Fibroblast of peridontal ligament (primary cell): Measurements from ENCODE around the gene CDH23.
"Not testable (repeated sequence)": the region's sequence is repeated elsewhere in the genome, so short reads cannot be mapped to it uniquely, and the experiment has no call there.

Experiments used
- DNase-seq: peaks from one replicate; pipeline ENCODE4 v3.0.0-alpha.2; 2010; ENCODE audit errors: extremely low read depth

Gene CDH23

GRCh38 chr10:71582506-71583475, 186.1 kb downstream of the CDH23 start:
- no peak for DNase-seq

DNA sequence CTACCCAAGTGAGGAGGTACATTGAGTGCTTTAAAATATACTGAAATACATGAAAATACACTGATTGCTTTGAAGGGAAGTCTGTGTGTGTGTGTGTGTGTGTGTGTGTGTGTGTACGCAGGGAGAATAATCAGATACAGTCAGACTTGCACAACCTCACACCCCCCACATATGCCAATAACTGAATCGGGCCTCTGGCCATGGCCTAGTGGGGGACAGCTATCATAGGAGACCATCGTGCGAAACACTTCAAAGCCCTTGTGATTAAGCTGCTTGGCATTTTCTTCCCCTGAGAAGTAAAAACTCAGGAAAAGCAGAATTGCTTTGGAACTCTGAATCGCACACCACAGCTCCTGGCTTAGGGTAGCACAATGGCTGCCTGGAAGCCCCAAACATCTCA, 187.7 kb downstream of the CDH23 start:
- no peak for DNase-seq

DNA sequence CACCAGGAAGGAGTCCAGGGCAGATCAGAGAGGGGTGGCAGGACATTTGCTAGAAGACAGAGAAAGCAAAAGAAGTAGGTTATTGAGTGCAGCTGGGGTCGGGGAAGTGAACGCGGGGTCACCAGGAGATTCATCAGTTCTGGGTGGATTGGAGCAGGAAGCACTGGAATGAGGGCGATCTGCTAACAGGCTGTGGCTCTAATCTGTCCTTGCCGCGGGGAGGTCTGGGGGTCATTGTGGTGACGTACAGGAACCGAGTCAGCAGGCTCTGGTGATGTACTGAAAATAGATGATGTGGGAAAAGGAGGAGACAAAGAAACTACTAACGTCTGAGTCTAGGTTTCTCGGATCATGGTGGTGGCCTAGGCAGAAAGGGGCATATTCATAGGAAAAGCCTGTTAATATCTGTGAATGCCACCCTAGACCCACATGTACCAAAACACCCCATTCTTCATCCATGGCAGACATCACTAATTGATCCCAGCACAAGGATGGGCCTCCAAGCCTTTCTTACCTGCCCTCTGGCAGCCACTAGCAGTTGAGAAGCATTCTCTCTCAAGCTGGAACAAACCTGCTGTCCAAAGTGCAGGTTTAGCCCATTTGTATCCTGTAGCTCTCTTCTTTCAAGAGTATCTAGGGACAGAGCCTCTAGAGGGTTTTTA, 188.3 kb downstream of the CDH23 start:
- no peak for DNase-seq

GRCh38 chr10:71585564-71586290, 189.0 kb downstream of the CDH23 start:
- no peak for DNase-seq

DNA sequence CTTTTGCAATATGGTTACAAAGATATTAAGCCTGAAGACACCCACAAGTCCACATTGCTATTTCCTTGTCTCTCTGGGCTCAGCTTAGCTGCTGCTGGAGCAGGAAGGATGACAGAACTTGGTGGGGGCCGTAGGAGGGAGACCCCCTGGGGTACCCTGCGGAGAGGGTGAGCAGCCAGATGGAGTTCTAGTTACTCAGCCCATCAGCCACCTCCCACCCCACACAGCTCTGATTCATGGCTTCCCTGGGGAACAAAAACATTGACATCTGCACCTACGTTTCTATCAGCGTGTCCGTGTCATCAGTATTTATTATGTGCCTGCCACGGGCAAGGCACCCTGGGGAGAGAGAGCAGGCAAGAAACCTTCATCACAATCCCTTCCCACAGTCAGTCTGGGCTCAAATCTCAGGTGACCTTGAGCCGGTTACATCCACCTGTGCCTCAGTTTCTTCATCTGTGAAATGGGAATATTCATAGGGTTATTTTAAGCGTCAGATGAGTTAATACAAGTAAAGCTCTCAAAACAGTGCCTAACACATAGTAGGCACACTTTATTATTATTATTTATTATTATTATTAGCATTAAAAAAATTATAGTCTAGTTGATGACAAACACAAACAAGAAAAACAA, 191.3 kb downstream of the CDH23 start:
- no peak for DNase-seq

DNA sequence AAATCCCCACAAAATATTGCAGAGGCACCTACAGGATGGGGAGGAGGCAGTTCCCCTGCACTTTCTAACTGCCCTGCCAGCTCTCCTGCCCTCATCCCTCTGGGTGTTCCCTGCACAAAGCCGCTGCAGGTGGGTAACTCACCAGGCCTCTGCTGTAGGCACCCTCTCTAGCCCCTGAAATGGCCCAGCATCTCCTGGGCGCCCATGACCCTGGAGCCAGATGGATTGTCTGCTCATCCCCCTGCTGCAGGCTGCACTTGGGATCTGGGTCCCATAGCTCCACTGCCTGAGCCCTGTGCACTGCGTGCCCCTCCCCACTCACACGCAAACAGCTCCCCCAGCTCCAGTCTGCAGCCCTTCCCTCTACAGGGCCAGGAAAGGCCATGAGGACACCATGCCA, 192.0 kb downstream of the CDH23 start:
- DNase-seq = no peak

GRCh38 chr10:71589617-71590551, 193.2 kb downstream of the CDH23 start:
- DNase-seq = no peak

GRCh38 chr10:71590781-71591350, 194.1 kb downstream of the CDH23 start:
- no peak for DNase-seq

GRCh38 chr10:71594934-71595571, 198.3 kb downstream of the CDH23 start:
- no peak for DNase-seq

DNA sequence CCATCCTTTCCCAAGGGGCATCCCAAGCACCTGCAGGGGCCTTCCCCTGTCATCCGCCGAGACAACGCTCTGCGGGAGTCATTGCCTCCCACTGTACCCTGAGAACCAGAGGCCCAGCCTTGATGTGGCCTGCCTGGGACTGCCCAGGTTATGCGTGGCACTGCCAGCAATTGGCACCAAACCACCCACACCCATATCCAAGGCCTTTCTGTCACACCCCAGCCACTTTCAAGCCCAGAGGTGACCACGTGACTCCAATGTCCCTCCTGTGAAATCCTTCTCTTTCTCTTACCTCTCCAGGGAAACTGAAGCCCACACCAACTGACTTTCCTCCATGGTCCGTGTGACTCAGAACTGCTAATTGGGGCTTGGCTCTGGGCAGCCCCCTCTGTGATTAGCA, 198.9 kb downstream of the CDH23 start:
- no peak for DNase-seq

DNA sequence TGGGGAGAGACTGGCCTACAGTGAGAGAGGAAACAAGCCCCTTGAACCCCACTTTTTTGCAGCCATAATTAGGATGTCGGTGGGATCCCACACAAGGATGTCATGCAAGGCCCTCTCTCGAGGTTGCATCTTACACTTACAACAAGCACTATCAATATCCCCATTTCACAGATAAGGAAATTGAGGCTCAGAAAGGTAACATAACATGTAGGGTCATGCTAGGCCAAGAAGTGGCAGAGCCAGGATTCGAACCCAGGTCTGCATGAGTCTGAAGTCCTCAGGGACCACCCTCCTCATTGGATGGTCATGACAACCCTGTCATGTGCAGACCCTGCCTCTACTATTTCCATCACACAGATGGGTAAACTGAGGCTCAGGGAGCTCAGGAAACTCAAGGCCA, 199.4 kb downstream of the CDH23 start:
- no peak for DNase-seq

GRCh38 chr10:71596759-71597158, 200.0 kb downstream of the CDH23 start:
- no peak for DNase-seq

DNA sequence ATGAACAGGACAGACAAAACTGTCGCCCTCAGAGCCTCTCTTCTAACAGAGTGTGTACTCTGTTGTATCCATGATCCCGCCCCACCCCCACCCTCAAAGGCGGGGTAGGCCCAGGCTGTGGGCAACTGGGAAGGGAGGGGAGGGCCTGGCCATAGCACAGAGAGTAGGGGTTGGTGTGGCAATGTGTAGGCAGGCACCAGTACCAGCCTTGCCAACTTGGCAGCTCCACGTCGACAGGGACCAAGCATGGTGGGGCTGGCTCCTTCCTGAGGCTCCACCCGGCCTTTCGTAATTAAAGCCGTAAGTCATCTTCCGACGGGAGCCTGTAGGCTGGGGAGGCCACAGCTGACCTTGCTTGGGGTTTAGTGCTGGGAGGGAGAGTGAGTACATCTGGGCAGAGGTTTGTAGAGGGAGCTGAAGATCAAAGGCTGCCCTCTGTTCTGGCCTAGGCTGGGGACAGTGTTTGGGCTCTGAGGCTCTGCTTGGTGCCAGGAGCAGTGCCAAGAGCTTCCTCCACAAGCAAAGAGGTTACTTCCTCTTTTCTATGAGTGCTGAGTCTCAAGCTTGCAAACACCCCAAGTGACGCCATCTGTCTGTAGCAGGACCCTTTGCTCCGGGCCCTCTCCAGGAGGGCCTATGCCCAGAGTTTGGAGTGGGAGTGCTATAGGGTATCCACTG, 201.2 kb downstream of the CDH23 start:
- DNase-seq = peak; percentile 14

DNA sequence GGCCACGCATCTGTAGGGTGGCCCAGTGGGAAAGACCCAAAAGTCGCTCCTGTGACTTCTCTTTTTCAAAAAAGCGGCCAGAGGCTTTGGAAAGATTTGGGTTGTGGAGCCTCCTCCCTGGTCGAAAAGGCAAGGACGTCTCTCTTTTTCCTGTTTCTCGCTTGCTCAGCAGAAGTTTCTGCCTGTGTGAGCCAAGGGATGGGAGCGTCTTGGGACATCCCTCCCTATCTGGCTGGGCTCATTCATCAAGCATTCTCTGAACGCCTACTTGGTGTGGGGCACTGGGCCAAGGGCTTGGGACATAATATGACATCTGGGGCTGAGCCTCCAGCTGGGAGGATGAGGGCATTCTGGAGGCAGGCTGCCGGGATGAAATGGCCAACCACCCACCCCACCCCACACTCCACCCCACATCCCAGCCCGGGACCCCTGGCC, 201.9 kb downstream of the CDH23 start:
- DNase-seq = peak; percentile 73

DNA sequence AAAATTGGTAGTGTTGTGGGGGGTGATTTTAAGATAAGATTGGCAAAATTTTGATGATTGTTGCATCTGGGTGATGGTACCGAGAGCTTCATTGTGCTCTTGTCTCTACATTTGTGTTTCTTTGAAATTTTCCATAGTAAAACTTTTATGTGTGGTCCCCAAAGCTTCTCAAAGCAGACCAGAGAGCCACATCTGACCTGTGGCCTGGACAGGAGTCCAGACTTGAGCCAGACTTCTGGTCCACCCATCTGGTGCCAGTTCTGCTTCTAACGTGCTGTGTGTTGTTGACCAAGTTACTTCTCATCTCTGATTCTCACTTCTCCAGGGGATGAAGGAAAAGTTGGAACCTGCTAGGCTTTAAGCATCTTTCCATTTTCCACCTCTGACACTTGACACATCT, 202.8 kb downstream of the CDH23 start:
- DNase-seq = no peak

DNA sequence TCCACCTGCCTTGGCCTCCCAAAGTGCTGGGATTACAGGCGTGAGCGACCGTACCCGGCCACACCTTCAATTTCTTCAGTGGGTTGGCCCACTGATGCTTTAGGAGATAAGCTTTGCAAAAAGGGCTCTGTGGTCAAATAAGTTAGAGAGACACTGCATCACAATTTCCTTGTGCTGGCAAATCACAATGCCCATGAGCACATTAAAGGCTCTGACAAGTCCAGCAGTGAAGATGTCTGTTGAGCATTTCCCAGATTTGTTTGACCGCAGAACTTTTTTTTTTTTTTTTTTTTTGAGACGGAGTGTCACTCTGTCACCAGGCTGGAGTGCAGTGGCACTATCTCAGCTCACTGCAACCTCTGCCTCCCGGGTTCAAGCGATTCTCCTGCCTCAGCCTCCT, 203.5 kb downstream of the CDH23 start:
- DNase-seq = not testable (repeated sequence)

DNA sequence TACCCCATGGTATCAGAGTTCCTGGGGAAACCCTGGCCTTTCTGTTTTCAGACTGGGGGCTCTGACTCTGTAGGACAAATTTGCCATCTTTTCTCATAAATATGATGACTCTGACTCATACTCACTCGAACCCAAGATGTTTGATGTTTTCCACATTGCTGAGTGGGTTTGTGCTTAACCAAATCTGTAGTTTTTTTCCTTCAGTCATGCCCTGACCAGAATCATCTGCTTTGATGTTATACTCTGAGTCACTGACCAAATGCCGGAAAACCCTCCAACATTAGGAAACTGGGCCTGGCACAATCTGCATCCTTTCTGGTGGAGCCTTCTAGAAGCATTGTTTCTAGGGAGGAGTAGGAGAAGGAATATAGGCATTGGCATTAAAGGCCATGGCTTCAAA, 204.1 kb downstream of the CDH23 start:
- DNase-seq = peak; percentile 95

DNA sequence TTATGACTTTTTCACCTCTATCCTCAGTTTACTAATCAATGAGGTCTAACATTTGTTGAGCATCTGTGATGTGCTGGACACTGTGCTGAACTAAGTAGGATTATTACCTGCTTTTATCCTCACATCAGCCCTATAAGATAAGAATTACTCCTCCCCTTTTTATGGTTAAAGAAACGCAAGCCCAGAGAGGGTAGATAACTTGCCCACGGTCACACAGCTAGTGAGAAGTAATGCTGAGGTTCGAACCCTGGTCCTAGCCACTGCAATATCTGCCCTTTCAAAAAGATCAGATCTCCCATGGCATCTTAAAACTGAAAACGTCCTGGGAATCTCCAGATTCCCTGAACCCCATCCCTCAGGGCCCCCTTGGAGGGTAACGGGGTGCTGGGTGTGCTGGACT, 204.6 kb downstream of the CDH23 start:
- DNase-seq = no peak

GRCh38 chr10:71603150-71603549, 206.4 kb downstream of the CDH23 start:
- DNase-seq = no peak
